HEK293 (cell line): ENCODE results near the gene CAMK2B.

Experiments
- CTCF ChIP-seq: fragments of 450-650 bp; formaldehyde crosslinking; IDR thresholded peaks from 2 replicates; pipeline ENCODE4 v1.5.1; 2016; ENCODE audit warnings: missing biosample characterization, missing genetic modification characterization
- ZNF121 ChIP-seq: fragments of 450-650 bp; formaldehyde crosslinking; IDR thresholded peaks from 2 replicates; pipeline ENCODE4 v1.5.1; 2016; ENCODE audit warnings: missing biosample characterization, missing genetic modification characterization

GRCh38 chr7:44175730-44176129, 149.7 kb downstream of the CAMK2B start:
- TF ChIP-seq ZNF121 (tag by site-specific recombination) = no peak
- no peak for TF ChIP-seq CTCF (tag by site-specific recombination)
